ENCODE measurements around the gene SLC49A3. TPM values are rescaled to one million over a fixed set of nuclear protein-coding genes. Genes with fewer than 3 reads are reported as not detected.

SLC49A3 gene
- total RNA-seq, 1 experiment from 2014 or later, result 5.5 TPM

- ChIA-PET POLR2A (no interaction called here), CTCF (no interaction called here), RAD21 (ENCODE audit: low non-redundant PET in 1 of 2, low total read pairs in 2 of 2, uncharacterized antibody in 2 of 2, unreplicated experiment in 2 of 2) (no interaction called here)
- Histone ChIP-seq H3K4me2 (ENCODE audit: low read length) (no peak overlapping the region), H3K27me3 (ENCODE audit: insufficient read depth, low read length) (no peaks in the 10 kb centered on the region), H3K4me3 (replicated peaks in 1 of 2; ENCODE audit: low read depth in 1 of 2, low read length in 2 of 2) (no peak overlapping the region), H3K9me2 (ENCODE audit: insufficient read depth) (no peaks in the 10 kb centered on the region), H3K79me2 (ENCODE audit: insufficient read depth, low read length) (no peaks in the 10 kb centered on the region), H3K36me3 (ENCODE audit: control insufficient read depth in 1 of 2, insufficient read depth in 2 of 2, low read length in 2 of 2) (no peaks in the 10 kb centered on the region), H2AFZ (ENCODE audit: low read depth, low read length, poor library complexity, severe bottlenecking) (no peak overlapping the region), H4K20me1 (ENCODE audit: insufficient read depth) (no peaks in the 10 kb centered on the region), H3K9ac (ENCODE audit: low read length) (no peak overlapping the region), H3K9me3 (ENCODE audit: control insufficient read depth in 1 of 2, insufficient read depth in 1 of 2, low read depth in 1 of 2, low read length in 2 of 2) (no peaks in the 10 kb centered on the region), H3K27ac (ENCODE audit: low read depth, low read length) (no peak overlapping the region), H3K4me1 (ENCODE audit: control insufficient read depth in 1 of 2, insufficient read depth in 2 of 2, low read length in 2 of 2) (no peaks in the 10 kb centered on the region)
- BruUV-seq (replicated peaks), result no TSS peak
- TF ChIP-seq ATF3 (IDR thresholded peaks at IDR 0.05) (no peak), JUND (IDR thresholded peaks at IDR 0.05) (no peak), CEBPB (IDR thresholded peaks at IDR 0.05; ENCODE audit: low read depth) (no peak), EZH2phosphoT487 (IDR thresholded peaks at IDR 0.05; ENCODE audit: borderline replicate concordance) (no peak), ZFX (IDR thresholded peaks at IDR 0.05) (no peak), MAX (IDR thresholded peaks at IDR 0.05) (no peak), YY1 (IDR thresholded peaks at IDR 0.05; ENCODE audit: extremely low read depth, insufficient replicate concordance, low read depth, low read length) (no peak), SP1 (IDR thresholded peaks at IDR 0.05; ENCODE audit: low read depth) (no peak), CTCF (IDR thresholded peaks at IDR 0.05 in 2 of 3, conservative IDR thresholded peaks at IDR 0.05 in 1 of 3; ENCODE audit: borderline replicate concordance in 1 of 3, insufficient read depth in 1 of 3, low read depth in 2 of 3, low read length in 2 of 3) (no peak), FOSL1 (IDR thresholded peaks at IDR 0.05; ENCODE audit: low read depth) (no peak), POLR2A (IDR thresholded peaks at IDR 0.05; ENCODE audit: borderline replicate concordance, extremely low read depth, insufficient read depth, insufficient read length) (no peak)
- TF ChIP-seq, protein P1, sequence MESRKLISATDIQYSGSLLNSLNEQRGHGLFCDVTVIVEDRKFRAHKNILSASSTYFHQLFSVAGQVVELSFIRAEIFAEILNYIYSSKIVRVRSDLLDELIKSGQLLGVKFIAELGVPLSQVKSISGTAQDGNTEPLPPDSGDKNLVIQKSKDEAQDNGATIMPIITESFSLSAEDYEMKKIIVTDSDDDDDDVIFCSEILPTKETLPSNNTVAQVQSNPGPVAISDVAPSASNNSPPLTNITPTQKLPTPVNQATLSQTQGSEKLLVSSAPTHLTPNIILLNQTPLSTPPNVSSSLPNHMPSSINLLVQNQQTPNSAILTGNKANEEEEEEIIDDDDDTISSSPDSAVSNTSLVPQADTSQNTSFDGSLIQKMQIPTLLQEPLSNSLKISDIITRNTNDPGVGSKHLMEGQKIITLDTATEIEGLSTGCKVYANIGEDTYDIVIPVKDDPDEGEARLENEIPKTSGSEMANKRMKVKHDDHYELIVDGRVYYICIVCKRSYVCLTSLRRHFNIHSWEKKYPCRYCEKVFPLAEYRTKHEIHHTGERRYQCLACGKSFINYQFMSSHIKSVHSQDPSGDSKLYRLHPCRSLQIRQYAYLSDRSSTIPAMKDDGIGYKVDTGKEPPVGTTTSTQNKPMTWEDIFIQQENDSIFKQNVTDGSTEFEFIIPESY (IDR thresholded peaks at IDR 0.05; ENCODE audit: extremely low read depth, insufficient replicate concordance, low read length), result no peak
- ATAC-seq (no peak), DNase-seq (ENCODE audit: low read depth, low spot score) (no peak)
- intact Hi-C loops (cut with micrococcal nuclease), result no loop called here
These were observed 34.5 kb downstream of the SLC49A3 start for GRCh38 chr4:654503-654845.

Measured in HCT116 (cell line).